Right renal pelvis (tissue), 4 donors: ENCODE results near the gene PGK2. TPM values are rescaled to one million over a fixed set of nuclear protein-coding genes. Genes with fewer than 3 reads are reported as not detected.

Source experiments
- DNase-seq, 4 donors: peaks; one replicate each; pipeline ENCODE4 v3.0.0-alpha.2; 2013; ENCODE audit warnings: low read depth in 4 of 4, low spot score in 3 of 4, missing footprints in 1 of 4
- polyA plus RNA-seq, 4 donors: library from polyadenylated mRNA; unstranded; fragments of 120-200 nt; gene quantifications; one replicate each; pipeline ENCODE4 v1.2.1, GENCODE V29; 2013; ENCODE audit not compliant: insufficient read length in 4 of 4

PGK2 gene
- polyA plus RNA-seq, 4 donors, result not detected

DNA sequence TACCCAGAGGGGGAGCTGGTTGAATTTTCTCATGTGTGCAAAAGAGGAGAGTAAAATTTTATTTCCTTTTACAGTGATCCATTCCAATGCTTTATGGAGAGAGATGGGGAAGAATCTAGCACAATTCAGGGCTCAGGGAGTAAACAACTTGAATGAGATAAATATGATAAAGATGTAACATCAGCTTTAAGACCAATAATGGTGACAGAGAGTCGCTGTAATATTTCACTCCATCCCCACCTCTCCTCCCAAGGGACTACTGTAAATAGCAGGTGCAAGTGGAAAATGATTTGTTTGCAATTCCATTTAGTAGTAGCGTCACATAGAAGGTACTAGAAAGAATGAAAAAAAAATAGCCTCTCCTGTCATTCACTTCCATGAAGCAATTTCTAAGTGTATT is 47.7 kb downstream of the PGK2 start:
- DNase-seq, result no peak

DNA sequence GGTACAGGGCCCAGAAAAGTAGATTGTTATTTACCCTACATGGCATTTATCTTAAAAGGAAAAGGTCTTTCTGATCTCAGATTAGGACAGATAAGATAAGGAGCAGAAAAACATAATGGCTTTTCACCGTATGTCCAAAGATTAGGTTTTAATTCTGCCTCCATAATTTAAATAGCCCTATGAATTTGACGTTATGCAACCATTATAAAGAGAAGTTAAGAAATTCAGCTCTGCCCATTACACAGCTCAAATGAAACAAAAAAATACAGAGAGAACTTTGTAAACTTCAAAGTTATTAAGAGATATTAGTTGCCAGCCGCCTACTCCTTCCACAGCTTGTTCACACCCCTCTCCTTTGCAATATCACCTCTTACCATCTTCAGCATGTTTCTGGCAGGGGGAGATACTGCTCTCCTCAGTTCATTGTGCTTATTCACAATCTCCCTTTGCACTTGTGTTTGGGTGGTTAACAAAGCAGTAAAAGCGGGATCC is 51.0 kb downstream of the PGK2 start:
- no peak for DNase-seq

Other genes with a start within 250 kb of the PGK2 start
- under 1 TPM; 0.53 to 0.90 (median 0.66) TPM for gene C6orf141, start 236.6 kb downstream of the PGK2 start, polyA plus RNA-seq
- gene RHAG, start 150.4 kb downstream of the PGK2 start, polyA plus RNA-seq, result 1 to 10 TPM in 3 of 4 donors, under 1 TPM in 1; 0.86 to 1.3 (median 1.2) TPM
- gene CRISP2, start 73.7 kb downstream of the PGK2 start, polyA plus RNA-seq, result under 1 TPM; 0.04 to 0.21 (median 0.18) TPM
- under 1 TPM in 3 of 4 donors, not detected in 1; 0.08 to 0.42 (median 0.24) TPM for gene CRISP3, start 42.9 kb downstream of the PGK2 start, polyA plus RNA-seq
- under 1 TPM in 1 of 4 donors, not detected in 3; 0.05 TPM for gene CRISP1, start 79.2 kb upstream of the PGK2 start, polyA plus RNA-seq
- gene DEFB114, start 176.9 kb upstream of the PGK2 start, polyA plus RNA-seq, result not detected
- not detected for gene DEFB113, start 182.3 kb upstream of the PGK2 start, polyA plus RNA-seq
- not detected for gene DEFB110, start 234.7 kb upstream of the PGK2 start, polyA plus RNA-seq